HCT116 (cell line): ENCODE measurements around the gene BHLHE41. TPM values are rescaled to one million over a fixed set of nuclear protein-coding genes. Genes with fewer than 3 reads are reported as not detected.

Source experiments
- ATAC-seq: fragments of 200-7000 bp; cut with Tn5 transposase; 2 replicates; pipeline ENCODE4 v1.9.1; 2020; ENCODE audit warnings: mild to moderate bottlenecking, moderate library complexity
- BruUV-seq: library from RNA; stranded (reverse); fragments of 400-500 nt; replicated peaks from 2 replicates; lab custom pipeline; 2021; lab: Mats Ljungman, UMichigan
- CTCF ChIA-PET: fragments of 300-600 bp; sonication (Branson Sonifier 250); formaldehyde crosslinking; loops from one replicate; lab custom pipeline; 2021; ENCODE audit warnings: antibody characterized with exemption; lab: Charles Lee
- POLR2A ChIA-PET: fragments of 300-600, 350-600 bp; sonication (Branson Sonifier 250); formaldehyde crosslinking; loops from one replicate; lab custom pipeline; 2021; ENCODE audit warnings: antibody characterized with exemption; lab: Charles Lee
- RAD21 ChIA-PET, 2 experiments: fragments of 300-600 bp; sonication (Branson Sonifier 250); formaldehyde crosslinking; loops; one replicate each; lab custom pipeline; 2023; ENCODE audit warnings: low total read pairs in 2 of 2; ENCODE audit not compliant: uncharacterized antibody in 2 of 2, unreplicated experiment in 2 of 2, low non-redundant PET in 1 of 2; lab: Charles Lee
- DNase-seq: peaks from one replicate; pipeline ENCODE4 v3.0.0-alpha.2; 2010; ENCODE audit warnings: low read depth, low spot score
- H2AFZ ChIP-seq: fragments of 200-600 bp; shearing (Covaris generic), sonication (generic); 2 replicates; pipeline ENCODE4 v1.6.1; 2017; ENCODE audit warnings: low read depth, mixed run types, mixed read lengths, antibody characterized with exemption, low read length; ENCODE audit not compliant: poor library complexity, severe bottlenecking
- H3K27ac ChIP-seq: 2 replicates; pipeline ENCODE4 v1.5.1; 2012; ENCODE audit warnings: low read depth, low read length
- H3K27me3 ChIP-seq: fragments of 200-600 bp; sonication (generic); 2 replicates; pipeline ENCODE4 v1.6.1; 2016; ENCODE audit warnings: mixed run types, low read length, mixed read lengths; ENCODE audit not compliant: insufficient read depth
- H3K36me3 ChIP-seq, 2 experiments: fragments of 200-500 bp in 1 of 2; fragments of 200-600 bp in 1 of 2; sonication (Bioruptor generic) in 1 of 2; sonication (generic) in 1 of 2; 2 replicates each; pipeline versions ENCODE4 v1.5.1 to v1.6.1; 2014 to 2016; ENCODE audit warnings: low read length in 2 of 2, inconsistent platforms in 1 of 2, mixed read lengths in 1 of 2, mixed run types in 1 of 2; ENCODE audit not compliant: insufficient read depth in 2 of 2, control insufficient read depth in 1 of 2
- H3K4me1 ChIP-seq, 2 experiments: fragments of 200-600 bp in 1 of 2; sonication (generic) in 1 of 2; 2 replicates each; pipeline versions ENCODE4 v1.5.1 to v1.6.1; 2012 to 2017; ENCODE audit warnings: low read length in 2 of 2, inconsistent platforms in 1 of 2, mild to moderate bottlenecking in 1 of 2, mixed read lengths in 1 of 2, mixed run types in 1 of 2, moderate library complexity in 1 of 2; ENCODE audit not compliant: insufficient read depth in 2 of 2, control insufficient read depth in 1 of 2
- H3K4me2 ChIP-seq: fragments of 200-600 bp; sonication (generic); 2 replicates; pipeline ENCODE4 v1.6.1; 2017; ENCODE audit warnings: mixed run types, low read length, mixed read lengths
- H3K4me3 ChIP-seq, 2 experiments: fragments of 200-600 bp in 1 of 2; sonication (generic) in 1 of 2; replicated peaks in 1 of 2; 2 replicates each; pipeline ENCODE4 v1.5.1; 2011 to 2016; ENCODE audit warnings: low read length in 2 of 2, control low read depth in 1 of 2, low read depth in 1 of 2, mild to moderate bottlenecking in 1 of 2, mixed read lengths in 1 of 2, mixed run types in 1 of 2
- H3K79me2 ChIP-seq: fragments of 200-600 bp; sonication (generic); 2 replicates; pipeline ENCODE4 v1.6.1; 2017; ENCODE audit warnings: mild to moderate bottlenecking, mixed run types, low read length, moderate library complexity, mixed read lengths; ENCODE audit not compliant: insufficient read depth
- H3K9ac ChIP-seq: fragments of 200-600 bp; sonication (generic); 2 replicates; pipeline ENCODE4 v1.6.1; 2016; ENCODE audit warnings: low read length, mixed read lengths
- H3K9me2 ChIP-seq: fragments of 200-600 bp; sonication (generic), shearing (Covaris generic); 2 replicates; pipeline ENCODE4 v1.6.1; 2017; ENCODE audit warnings: mixed run types, mild to moderate bottlenecking, moderate library complexity; ENCODE audit not compliant: insufficient read depth
- H3K9me3 ChIP-seq, 2 experiments: fragments of 200-500 bp in 1 of 2; fragments of 200-600 bp in 1 of 2; sonication (Bioruptor generic) in 1 of 2; sonication (generic) in 1 of 2; 2 replicates each; pipeline ENCODE4 v1.6.1; 2014 to 2017; ENCODE audit warnings: low read length in 2 of 2, mixed read lengths in 2 of 2, inconsistent platforms in 1 of 2, low read depth in 1 of 2, mild to moderate bottlenecking in 1 of 2, mixed run types in 1 of 2, moderate library complexity in 1 of 2; ENCODE audit not compliant: control insufficient read depth in 1 of 2, insufficient read depth in 1 of 2
- H4K20me1 ChIP-seq: fragments of 200-600 bp; sonication (generic), shearing (Covaris generic); 2 replicates; pipeline ENCODE4 v1.6.1; 2017; ENCODE audit warnings: mixed run types, mild to moderate bottlenecking, moderate library complexity; ENCODE audit not compliant: insufficient read depth
- CBX3 ChIP-seq: IDR thresholded peaks from 2 replicates; pipeline ENCODE4 v1.6.1; 2012; ENCODE audit warnings: low read depth
- CEBPB ChIP-seq: IDR thresholded peaks from 2 replicates; pipeline ENCODE4 v1.6.1; 2012; ENCODE audit warnings: low read depth
- EGR1 ChIP-seq: IDR thresholded peaks from 2 replicates; pipeline ENCODE4 v1.6.1; 2012; ENCODE audit warnings: low read depth
- ELF1 ChIP-seq: IDR thresholded peaks from 2 replicates; pipeline ENCODE4 v1.6.1; 2012; ENCODE audit warnings: low read depth, borderline replicate concordance
- EZH2 ChIP-seq: fragments of 200-600 bp; sonication (generic); IDR thresholded peaks from 2 replicates; pipeline ENCODE4 v1.6.1; 2017; ENCODE audit warnings: antibody characterized with exemption, mixed run types
- EZH2phosphoT487 ChIP-seq: fragments of 200-600 bp; IDR thresholded peaks from 2 replicates; pipeline ENCODE4 v1.6.1; 2018; ENCODE audit warnings: antibody characterized with exemption, borderline replicate concordance
- FOSL1 ChIP-seq: IDR thresholded peaks from 2 replicates; pipeline ENCODE4 v1.6.1; 2012; ENCODE audit warnings: low read depth
- POLR2AphosphoS5 ChIP-seq: IDR thresholded peaks from 2 replicates; pipeline ENCODE4 v1.6.1; 2011; ENCODE audit warnings: mild to moderate bottlenecking, low read depth, low read length, moderate library complexity
- RAD21 ChIP-seq: IDR thresholded peaks from 2 replicates; pipeline ENCODE4 v1.6.1; 2012; ENCODE audit warnings: low read depth, mild to moderate bottlenecking
- SIN3A ChIP-seq: IDR thresholded peaks from 2 replicates; pipeline ENCODE4 v1.6.1; 2012; ENCODE audit warnings: low read depth
- SP1 ChIP-seq: IDR thresholded peaks from 2 replicates; pipeline ENCODE4 v1.6.1; 2012; ENCODE audit warnings: low read depth
- SRF ChIP-seq: IDR thresholded peaks from 2 replicates; pipeline ENCODE4 v1.6.1; 2012; ENCODE audit warnings: low read depth
- TCF7L2 ChIP-seq: IDR thresholded peaks from 2 replicates; pipeline ENCODE4 v1.7.0; 2011; ENCODE audit warnings: borderline replicate concordance, inconsistent platforms; ENCODE audit not compliant: insufficient read depth, insufficient read length; ENCODE audit errors: extremely low read depth
- YY1 ChIP-seq: IDR thresholded peaks from 2 replicates; pipeline ENCODE4 v1.6.1; 2011; ENCODE audit warnings: low read length, low read depth, moderate library complexity, mild to moderate bottlenecking; ENCODE audit not compliant: insufficient replicate concordance; ENCODE audit errors: extremely low read depth
- ZFX ChIP-seq: fragments of 450-650 bp; IDR thresholded peaks from 2 replicates; pipeline ENCODE4 v1.6.1; 2017
- intact Hi-C: fragments of 100-400 bp; cut with micrococcal nuclease; formaldehyde crosslinking; loops from 2 replicates; pipeline ENCODE4 v1.10.0; 2022
- total RNA-seq: library from RNA; stranded (reverse); gene quantifications from one replicate; pipeline ENCODE4 v1.2.1, GENCODE V29; 2021; ENCODE audit not compliant: unreplicated experiment
- TF ChIP-seq, protein P1 (sequence below): IDR thresholded peaks from 2 replicates; pipeline ENCODE4 v1.6.1; 2012
- TF ChIP-seq, protein P2 (sequence below): IDR thresholded peaks from 2 replicates; pipeline ENCODE4 v1.6.1; 2011; ENCODE audit warnings: mild to moderate bottlenecking, low read length, moderate library complexity; ENCODE audit not compliant: insufficient replicate concordance; ENCODE audit errors: extremely low read depth
- TF ChIP-seq, protein P3 (sequence below): IDR thresholded peaks from 2 replicates; pipeline ENCODE4 v1.6.1; 2012
- TF ChIP-seq, protein P4 (sequence below): IDR thresholded peaks from 2 replicates; pipeline ENCODE4 v1.6.1; 2012; ENCODE audit warnings: low read depth

Gene BHLHE41
- total RNA-seq, 1 experiment from 2014 or later: 4.7 TPM

GRCh38 chr12:26090836-26091510 is 33.9 kb downstream of the BHLHE41 start:
- Histone ChIP-seq H4K20me1 (no peaks in the 10 kb centered on the region), H2AFZ (no peak overlapping the region), H3K27ac (no peak overlapping the region), H3K36me3 (no peaks in the 10 kb centered on the region), H3K27me3 (no peaks in the 10 kb centered on the region), H3K9me2 (no peaks in the 10 kb centered on the region)
- RAD21 ChIA-PET: interaction anchor here in 1 of 2 experiments (0.7 kb wide), 1 partner anchor 573 kb away, joined by 3 read pairs; no protein-coding TSS in a partner anchor
- TF ChIP-seq YY1: no peak
- TF ChIP-seq, protein P1, sequence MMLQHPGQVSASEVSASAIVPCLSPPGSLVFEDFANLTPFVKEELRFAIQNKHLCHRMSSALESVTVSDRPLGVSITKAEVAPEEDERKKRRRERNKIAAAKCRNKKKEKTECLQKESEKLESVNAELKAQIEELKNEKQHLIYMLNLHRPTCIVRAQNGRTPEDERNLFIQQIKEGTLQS: no peak
- no peak for TF ChIP-seq RAD21
- TF ChIP-seq EGR1: no peak
- no peak for TF ChIP-seq SP1
- TF ChIP-seq, protein P2, sequence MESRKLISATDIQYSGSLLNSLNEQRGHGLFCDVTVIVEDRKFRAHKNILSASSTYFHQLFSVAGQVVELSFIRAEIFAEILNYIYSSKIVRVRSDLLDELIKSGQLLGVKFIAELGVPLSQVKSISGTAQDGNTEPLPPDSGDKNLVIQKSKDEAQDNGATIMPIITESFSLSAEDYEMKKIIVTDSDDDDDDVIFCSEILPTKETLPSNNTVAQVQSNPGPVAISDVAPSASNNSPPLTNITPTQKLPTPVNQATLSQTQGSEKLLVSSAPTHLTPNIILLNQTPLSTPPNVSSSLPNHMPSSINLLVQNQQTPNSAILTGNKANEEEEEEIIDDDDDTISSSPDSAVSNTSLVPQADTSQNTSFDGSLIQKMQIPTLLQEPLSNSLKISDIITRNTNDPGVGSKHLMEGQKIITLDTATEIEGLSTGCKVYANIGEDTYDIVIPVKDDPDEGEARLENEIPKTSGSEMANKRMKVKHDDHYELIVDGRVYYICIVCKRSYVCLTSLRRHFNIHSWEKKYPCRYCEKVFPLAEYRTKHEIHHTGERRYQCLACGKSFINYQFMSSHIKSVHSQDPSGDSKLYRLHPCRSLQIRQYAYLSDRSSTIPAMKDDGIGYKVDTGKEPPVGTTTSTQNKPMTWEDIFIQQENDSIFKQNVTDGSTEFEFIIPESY: no peak
- TF ChIP-seq TCF7L2: no peak
- no peak for TF ChIP-seq ZFX
- no peak for TF ChIP-seq SRF
- TF ChIP-seq, protein P3, sequence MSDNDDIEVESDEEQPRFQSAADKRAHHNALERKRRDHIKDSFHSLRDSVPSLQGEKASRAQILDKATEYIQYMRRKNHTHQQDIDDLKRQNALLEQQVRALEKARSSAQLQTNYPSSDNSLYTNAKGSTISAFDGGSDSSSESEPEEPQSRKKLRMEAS: no peak
- no peak for TF ChIP-seq ELF1
- TF ChIP-seq CEBPB: no peak
- no peak for TF ChIP-seq EZH2
- TF ChIP-seq CBX3: no peak
- TF ChIP-seq EZH2phosphoT487: no peak
- TF ChIP-seq FOSL1: no peak
- TF ChIP-seq SIN3A: no peak
- TF ChIP-seq POLR2AphosphoS5: no peak
- TF ChIP-seq, protein P4, sequence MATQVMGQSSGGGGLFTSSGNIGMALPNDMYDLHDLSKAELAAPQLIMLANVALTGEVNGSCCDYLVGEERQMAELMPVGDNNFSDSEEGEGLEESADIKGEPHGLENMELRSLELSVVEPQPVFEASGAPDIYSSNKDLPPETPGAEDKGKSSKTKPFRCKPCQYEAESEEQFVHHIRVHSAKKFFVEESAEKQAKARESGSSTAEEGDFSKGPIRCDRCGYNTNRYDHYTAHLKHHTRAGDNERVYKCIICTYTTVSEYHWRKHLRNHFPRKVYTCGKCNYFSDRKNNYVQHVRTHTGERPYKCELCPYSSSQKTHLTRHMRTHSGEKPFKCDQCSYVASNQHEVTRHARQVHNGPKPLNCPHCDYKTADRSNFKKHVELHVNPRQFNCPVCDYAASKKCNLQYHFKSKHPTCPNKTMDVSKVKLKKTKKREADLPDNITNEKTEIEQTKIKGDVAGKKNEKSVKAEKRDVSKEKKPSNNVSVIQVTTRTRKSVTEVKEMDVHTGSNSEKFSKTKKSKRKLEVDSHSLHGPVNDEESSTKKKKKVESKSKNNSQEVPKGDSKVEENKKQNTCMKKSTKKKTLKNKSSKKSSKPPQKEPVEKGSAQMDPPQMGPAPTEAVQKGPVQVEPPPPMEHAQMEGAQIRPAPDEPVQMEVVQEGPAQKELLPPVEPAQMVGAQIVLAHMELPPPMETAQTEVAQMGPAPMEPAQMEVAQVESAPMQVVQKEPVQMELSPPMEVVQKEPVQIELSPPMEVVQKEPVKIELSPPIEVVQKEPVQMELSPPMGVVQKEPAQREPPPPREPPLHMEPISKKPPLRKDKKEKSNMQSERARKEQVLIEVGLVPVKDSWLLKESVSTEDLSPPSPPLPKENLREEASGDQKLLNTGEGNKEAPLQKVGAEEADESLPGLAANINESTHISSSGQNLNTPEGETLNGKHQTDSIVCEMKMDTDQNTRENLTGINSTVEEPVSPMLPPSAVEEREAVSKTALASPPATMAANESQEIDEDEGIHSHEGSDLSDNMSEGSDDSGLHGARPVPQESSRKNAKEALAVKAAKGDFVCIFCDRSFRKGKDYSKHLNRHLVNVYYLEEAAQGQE: no peak
- TF ChIP-seq, all 23 proteins: peak for 0
- Histone ChIP-seq H3K79me2 (no peaks in the 10 kb centered on the region), H3K4me3 (no peak overlapping the region), H3K9me3 (no peaks in the 10 kb centered on the region), H3K4me1 (peaks cover 5 to 16% of the 10 kb centered on the region in 2 experiments), H3K9ac (no peak overlapping the region), H3K4me2 (peak overlapping the region; percentile 52)
- intact Hi-C loops: no loop called here
- BruUV-seq: no TSS peak
- ATAC-seq (peak; percentile 88; the same call in 1 of the 2 replicates), DNase-seq (no peak)
- CTCF ChIA-PET: interaction anchor here (1.2 kb wide), 1 partner anchor 655 kb away, joined by 3 read pairs; no protein-coding TSS in a partner anchor
- POLR2A ChIA-PET: no interaction called here
